ENCODE data around the gene SPPL2B. TPM values are rescaled to one million over a fixed set of nuclear protein-coding genes. Genes with fewer than 3 reads are reported as not detected.
A peak's percentile ranks its signal among the peaks of the same experiment; 100 is the strongest.

The SPPL2B gene
- polyA plus RNA-seq, 1 of the 3 experiments (the other 2 are of a cell fraction), result 58.1 TPM

- no peak for TF ChIP-seq IRF3 (IDR thresholded peaks at IDR 0.05; ENCODE audit: low read depth, low read length)
- TF ChIP-seq ZBTB33 (IDR thresholded peaks at IDR 0.05; ENCODE audit: borderline replicate concordance, low read depth), result no peak
- peak in 1 of 2 experiments; percentile 49; a peak in 1 of 4 replicates for TF ChIP-seq EP300 (IDR thresholded peaks at IDR 0.05; ENCODE audit: borderline replicate concordance in 1 of 2, low read depth in 1 of 2, low read length in 1 of 2)
- TF ChIP-seq SMC3 (IDR thresholded peaks at IDR 0.05; ENCODE audit: low read depth, low read length), result peak; percentile 63
- no peak for TF ChIP-seq FOXJ3 (CRISPR knock-in tag; IDR thresholded peaks at IDR 0.05)
- no peak for TF ChIP-seq NRF1 (IDR thresholded peaks at IDR 0.05; ENCODE audit: low read depth, low read length)
- TF ChIP-seq EZH2phosphoT487 (IDR thresholded peaks at IDR 0.05; ENCODE audit: borderline replicate concordance, low read depth), result no peak
- TF ChIP-seq REST (IDR thresholded peaks at IDR 0.05; ENCODE audit: low read depth, low read length), result no peak
- no peak for TF ChIP-seq GABPA (IDR thresholded peaks at IDR 0.05; ENCODE audit: low read depth)
- no peak for TF ChIP-seq TCF12 (IDR thresholded peaks at IDR 0.05)
- TF ChIP-seq FOSL2 (IDR thresholded peaks at IDR 0.05; ENCODE audit: borderline replicate concordance, low read depth), result no peak
- TF ChIP-seq RFX5 (IDR thresholded peaks at IDR 0.05; ENCODE audit: low read length), result no peak
- no peak for TF ChIP-seq POLR2AphosphoS5 (IDR thresholded peaks at IDR 0.05; ENCODE audit: low read depth, low read length)
- peak; percentile 93 for TF ChIP-seq CTCF (IDR thresholded peaks at IDR 0.05)
Observed at GRCh38 chr19:2391118-2391725, 62.7 kb downstream of the SPPL2B start (continued).
